HL-60 (cell line): Measurements from ENCODE around the gene DCAKD.

Source experiments
- DNase-seq, 2 experiments: peaks; one replicate each; pipeline ENCODE4 v3.0.0-alpha.2; 2010 to 2020; ENCODE audit warnings: low read depth in 1 of 2, low spot score in 1 of 2
- H3K27ac ChIP-seq: fragments of 250-450 bp; sonication (Bioruptor Pico); replicated peaks from 2 replicates; pipeline ENCODE4 v1.5.1; 2020; ENCODE audit warnings: mild to moderate bottlenecking, moderate library complexity
- H3K27me3 ChIP-seq: fragments of 250-450 bp; sonication (Bioruptor Pico); 2 replicates; pipeline ENCODE4 v1.5.1; 2021; ENCODE audit warnings: mild to moderate bottlenecking, moderate library complexity; ENCODE audit not compliant: insufficient read depth, poor library complexity, severe bottlenecking
- H3K4me3 ChIP-seq: replicated peaks from 2 replicates; pipeline ENCODE4 v1.5.1; 2011; ENCODE audit warnings: mild to moderate bottlenecking, control low read depth, low read length; ENCODE audit not compliant: insufficient read depth
- GABPA ChIP-seq: IDR thresholded peaks from 2 replicates; pipeline ENCODE4 v1.6.1; 2012; ENCODE audit warnings: low read depth
- POLR2AphosphoS5 ChIP-seq: IDR thresholded peaks from 2 replicates; pipeline ENCODE4 v1.6.1; 2012; ENCODE audit warnings: low read depth
- SPI1 ChIP-seq: IDR thresholded peaks from 2 replicates; pipeline ENCODE4 v1.6.1; 2012; ENCODE audit warnings: low read depth, mild to moderate bottlenecking, borderline replicate concordance
- TF ChIP-seq, protein P1 (sequence below): IDR thresholded peaks from 2 replicates; pipeline ENCODE4 v1.6.1; 2012; ENCODE audit warnings: low read depth; ENCODE audit not compliant: insufficient replicate concordance
- TF ChIP-seq, protein P2 (sequence below): IDR thresholded peaks from one replicate; pipeline ENCODE4 v1.5.1; 2011; ENCODE audit warnings: low read length, control low read depth, inconsistent platforms; ENCODE audit not compliant: insufficient read depth

The DCAKD gene

DNA sequence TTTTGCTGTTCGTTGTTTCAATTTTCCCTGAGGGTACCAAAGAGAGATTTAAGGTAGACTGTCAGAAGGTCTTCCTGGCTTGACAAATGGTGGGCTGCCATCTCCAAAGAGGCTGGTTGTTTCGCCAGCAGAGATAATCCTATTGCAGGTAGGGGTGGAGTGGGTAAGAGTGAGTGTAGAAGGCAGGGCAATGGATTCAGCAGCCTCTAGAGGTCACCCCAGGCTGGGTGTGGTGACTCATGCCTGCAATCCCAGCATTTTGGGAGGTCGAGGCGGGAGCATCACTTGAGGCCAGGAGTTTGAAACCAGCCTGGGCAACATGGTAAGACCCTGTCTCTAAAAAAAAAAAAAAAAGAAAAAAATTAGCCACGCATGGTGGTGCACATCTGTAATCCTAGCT lies 34.6 kb downstream of the DCAKD start:
- peak in 1 of 2 experiments; percentile 16 for DNase-seq
- Histone ChIP-seq H3K4me3 (no peak overlapping the region), H3K27me3 (peaks cover 27% of the 10 kb centered on the region), H3K27ac (no peak overlapping the region)
- TF ChIP-seq SPI1 (no peak), GABPA (no peak), POLR2AphosphoS5 (no peak)
- TF ChIP-seq, protein P1, sequence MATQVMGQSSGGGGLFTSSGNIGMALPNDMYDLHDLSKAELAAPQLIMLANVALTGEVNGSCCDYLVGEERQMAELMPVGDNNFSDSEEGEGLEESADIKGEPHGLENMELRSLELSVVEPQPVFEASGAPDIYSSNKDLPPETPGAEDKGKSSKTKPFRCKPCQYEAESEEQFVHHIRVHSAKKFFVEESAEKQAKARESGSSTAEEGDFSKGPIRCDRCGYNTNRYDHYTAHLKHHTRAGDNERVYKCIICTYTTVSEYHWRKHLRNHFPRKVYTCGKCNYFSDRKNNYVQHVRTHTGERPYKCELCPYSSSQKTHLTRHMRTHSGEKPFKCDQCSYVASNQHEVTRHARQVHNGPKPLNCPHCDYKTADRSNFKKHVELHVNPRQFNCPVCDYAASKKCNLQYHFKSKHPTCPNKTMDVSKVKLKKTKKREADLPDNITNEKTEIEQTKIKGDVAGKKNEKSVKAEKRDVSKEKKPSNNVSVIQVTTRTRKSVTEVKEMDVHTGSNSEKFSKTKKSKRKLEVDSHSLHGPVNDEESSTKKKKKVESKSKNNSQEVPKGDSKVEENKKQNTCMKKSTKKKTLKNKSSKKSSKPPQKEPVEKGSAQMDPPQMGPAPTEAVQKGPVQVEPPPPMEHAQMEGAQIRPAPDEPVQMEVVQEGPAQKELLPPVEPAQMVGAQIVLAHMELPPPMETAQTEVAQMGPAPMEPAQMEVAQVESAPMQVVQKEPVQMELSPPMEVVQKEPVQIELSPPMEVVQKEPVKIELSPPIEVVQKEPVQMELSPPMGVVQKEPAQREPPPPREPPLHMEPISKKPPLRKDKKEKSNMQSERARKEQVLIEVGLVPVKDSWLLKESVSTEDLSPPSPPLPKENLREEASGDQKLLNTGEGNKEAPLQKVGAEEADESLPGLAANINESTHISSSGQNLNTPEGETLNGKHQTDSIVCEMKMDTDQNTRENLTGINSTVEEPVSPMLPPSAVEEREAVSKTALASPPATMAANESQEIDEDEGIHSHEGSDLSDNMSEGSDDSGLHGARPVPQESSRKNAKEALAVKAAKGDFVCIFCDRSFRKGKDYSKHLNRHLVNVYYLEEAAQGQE: no peak
- TF ChIP-seq, protein P2, sequence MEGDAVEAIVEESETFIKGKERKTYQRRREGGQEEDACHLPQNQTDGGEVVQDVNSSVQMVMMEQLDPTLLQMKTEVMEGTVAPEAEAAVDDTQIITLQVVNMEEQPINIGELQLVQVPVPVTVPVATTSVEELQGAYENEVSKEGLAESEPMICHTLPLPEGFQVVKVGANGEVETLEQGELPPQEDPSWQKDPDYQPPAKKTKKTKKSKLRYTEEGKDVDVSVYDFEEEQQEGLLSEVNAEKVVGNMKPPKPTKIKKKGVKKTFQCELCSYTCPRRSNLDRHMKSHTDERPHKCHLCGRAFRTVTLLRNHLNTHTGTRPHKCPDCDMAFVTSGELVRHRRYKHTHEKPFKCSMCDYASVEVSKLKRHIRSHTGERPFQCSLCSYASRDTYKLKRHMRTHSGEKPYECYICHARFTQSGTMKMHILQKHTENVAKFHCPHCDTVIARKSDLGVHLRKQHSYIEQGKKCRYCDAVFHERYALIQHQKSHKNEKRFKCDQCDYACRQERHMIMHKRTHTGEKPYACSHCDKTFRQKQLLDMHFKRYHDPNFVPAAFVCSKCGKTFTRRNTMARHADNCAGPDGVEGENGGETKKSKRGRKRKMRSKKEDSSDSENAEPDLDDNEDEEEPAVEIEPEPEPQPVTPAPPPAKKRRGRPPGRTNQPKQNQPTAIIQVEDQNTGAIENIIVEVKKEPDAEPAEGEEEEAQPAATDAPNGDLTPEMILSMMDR: no peak

- no peak for DNase-seq
- Histone ChIP-seq H3K27ac (no peak overlapping the region), H3K27me3 (peaks cover 21% of the 10 kb centered on the region), H3K4me3 (no peak overlapping the region)
- TF ChIP-seq GABPA (no peak), SPI1 (no peak), POLR2AphosphoS5 (no peak)
- TF ChIP-seq, protein P1: no peak
- TF ChIP-seq, protein P2: no peak
Observed at GRCh38 chr17:45016237-45016636, 35.2 kb downstream of the DCAKD start.

GRCh38 chr17:45013021-45013997 lies 38.1 kb downstream of the DCAKD start:
- no peak for DNase-seq
- Histone ChIP-seq H3K27ac (no peak overlapping the region), H3K4me3 (no peak overlapping the region), H3K27me3 (no peaks in the 10 kb centered on the region)
- TF ChIP-seq, protein P2: no peak
- no peak for TF ChIP-seq POLR2AphosphoS5
- TF ChIP-seq, protein P1: no peak
- TF ChIP-seq SPI1: no peak
- no peak for TF ChIP-seq GABPA
